Natural killer cell treated with Interleukin-12 subunit alpha and Interleukin-12 subunit beta and Interleukin-15 and Interleukin-18, amount 100 ng/mL, for 72 hours (primary cell): ENCODE results near the gene IRS1. TPM values are rescaled to one million over a fixed set of nuclear protein-coding genes. Genes with fewer than 3 reads are reported as not detected.
"Not testable (repeated sequence)": the region's sequence is repeated elsewhere in the genome, so short reads cannot be mapped to it uniquely, and the experiment has no call there.

Source experiments
- ATAC-seq, 2 donors: fragments of 150-1000 bp; cut with Tn5 transposase in 1 of 2; sonication (Bioruptor Pico), chemical (Tn5 transposase) in 1 of 2; 2 replicates each; pipeline ENCODE4 v1.10.0; 2021
- DNase-seq: peaks from one replicate; pipeline ENCODE4 v3.0.0; 2022; ENCODE audit warnings: low spot score
- H3K27ac Mint-ChIP-seq, 2 donors: 1 replicate in 1 of 2; 2 replicates in 1 of 2; pipeline ENCODE4 v1.8.0; 2022; ENCODE audit warnings: mixed read lengths in 2 of 2, mild to moderate bottlenecking in 1 of 2, moderate library complexity in 1 of 2
- H3K27me3 Mint-ChIP-seq, 2 donors: 1 replicate in 1 of 2; 2 replicates in 1 of 2; pipeline ENCODE4 v1.8.0; 2022; ENCODE audit warnings: mixed read lengths in 2 of 2
- H3K36me3 Mint-ChIP-seq: one replicate; pipeline ENCODE4 v1.8.0; 2022; ENCODE audit warnings: mixed read lengths
- H3K4me1 Mint-ChIP-seq, 2 donors: 1 replicate in 1 of 2; 2 replicates in 1 of 2; pipeline ENCODE4 v1.8.0; 2022; ENCODE audit warnings: low read depth in 2 of 2, mixed read lengths in 2 of 2, mild to moderate bottlenecking in 1 of 2
- H3K4me3 Mint-ChIP-seq: one replicate; pipeline ENCODE4 v1.8.0; 2022; ENCODE audit warnings: mixed read lengths
- H3K9me3 Mint-ChIP-seq: 2 replicates; pipeline ENCODE4 v1.8.0; 2022; ENCODE audit warnings: mixed read lengths
- total RNA-seq, 2 donors: library from RNA; stranded (reverse); gene quantifications; one replicate each; pipeline ENCODE4 v1.2.3, GENCODE V29; 2022

The IRS1 gene, protein sequence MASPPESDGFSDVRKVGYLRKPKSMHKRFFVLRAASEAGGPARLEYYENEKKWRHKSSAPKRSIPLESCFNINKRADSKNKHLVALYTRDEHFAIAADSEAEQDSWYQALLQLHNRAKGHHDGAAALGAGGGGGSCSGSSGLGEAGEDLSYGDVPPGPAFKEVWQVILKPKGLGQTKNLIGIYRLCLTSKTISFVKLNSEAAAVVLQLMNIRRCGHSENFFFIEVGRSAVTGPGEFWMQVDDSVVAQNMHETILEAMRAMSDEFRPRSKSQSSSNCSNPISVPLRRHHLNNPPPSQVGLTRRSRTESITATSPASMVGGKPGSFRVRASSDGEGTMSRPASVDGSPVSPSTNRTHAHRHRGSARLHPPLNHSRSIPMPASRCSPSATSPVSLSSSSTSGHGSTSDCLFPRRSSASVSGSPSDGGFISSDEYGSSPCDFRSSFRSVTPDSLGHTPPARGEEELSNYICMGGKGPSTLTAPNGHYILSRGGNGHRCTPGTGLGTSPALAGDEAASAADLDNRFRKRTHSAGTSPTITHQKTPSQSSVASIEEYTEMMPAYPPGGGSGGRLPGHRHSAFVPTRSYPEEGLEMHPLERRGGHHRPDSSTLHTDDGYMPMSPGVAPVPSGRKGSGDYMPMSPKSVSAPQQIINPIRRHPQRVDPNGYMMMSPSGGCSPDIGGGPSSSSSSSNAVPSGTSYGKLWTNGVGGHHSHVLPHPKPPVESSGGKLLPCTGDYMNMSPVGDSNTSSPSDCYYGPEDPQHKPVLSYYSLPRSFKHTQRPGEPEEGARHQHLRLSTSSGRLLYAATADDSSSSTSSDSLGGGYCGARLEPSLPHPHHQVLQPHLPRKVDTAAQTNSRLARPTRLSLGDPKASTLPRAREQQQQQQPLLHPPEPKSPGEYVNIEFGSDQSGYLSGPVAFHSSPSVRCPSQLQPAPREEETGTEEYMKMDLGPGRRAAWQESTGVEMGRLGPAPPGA (N-terminal part only)
- total RNA-seq: under 1 TPM; 0.21 to 0.39 TPM

DNA sequence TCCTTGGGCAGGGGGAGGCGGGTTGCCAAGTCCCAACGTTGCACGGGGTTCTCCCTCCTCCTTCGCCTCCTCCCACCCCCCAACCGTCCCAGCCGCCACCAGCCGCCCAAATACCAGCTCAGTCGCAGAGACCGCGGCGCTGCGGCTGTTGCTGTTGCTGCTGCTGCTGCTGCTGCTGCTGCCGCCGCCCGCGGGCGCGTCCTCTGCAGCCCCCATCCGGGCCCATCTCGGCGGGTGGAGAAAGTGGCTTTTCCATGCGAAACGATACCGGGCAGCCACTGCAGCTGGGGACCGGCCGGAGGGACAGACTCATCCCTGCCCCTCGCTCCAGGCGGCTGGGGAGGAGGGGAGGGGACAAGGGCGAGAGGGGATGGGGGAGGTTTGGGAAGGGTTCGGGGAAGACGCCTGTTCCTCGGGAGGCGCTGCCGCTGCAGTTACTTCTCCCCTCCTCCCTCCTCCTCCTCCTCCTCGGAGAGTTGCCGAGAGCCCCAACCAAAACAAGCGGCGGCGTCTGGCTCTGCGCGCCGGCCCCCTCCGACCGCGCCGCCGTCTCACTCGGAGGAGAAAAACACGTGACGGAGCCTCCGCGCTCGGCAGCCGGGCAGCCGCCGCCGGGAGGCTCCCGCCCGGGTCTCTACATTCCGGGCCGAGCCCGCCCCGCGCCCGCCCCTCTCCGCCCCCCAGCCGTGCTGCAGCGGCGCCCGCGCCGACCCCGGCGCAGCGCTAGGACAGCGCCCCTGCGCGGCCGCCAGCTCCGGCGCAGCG lies at the start of gene IRS1:
Gene IRS1 (minus strand): TSS at position 610 of the 765 bp plus-strand sequence. CDS start 1,082 bp downstream, outside the sequence.
- H3K4me1 Mint-ChIP-seq: peaks cover 11 to 12% of the 10 kb centered on the region in 2 donors
- H3K27ac Mint-ChIP-seq: no peak within 1 kb of the TSS
- peak; percentile 65 for DNase-seq
- peak; percentile 56 for ATAC-seq
- no peaks in the 10 kb centered on the region for H3K36me3 Mint-ChIP-seq
- H3K27me3 Mint-ChIP-seq: peaks cover 32 to 41% of the 10 kb centered on the region in 2 donors
- H3K9me3 Mint-ChIP-seq: no peaks in the 10 kb centered on the region
- peak within 1 kb of the TSS; percentile 65 for H3K4me3 Mint-ChIP-seq

DNA sequence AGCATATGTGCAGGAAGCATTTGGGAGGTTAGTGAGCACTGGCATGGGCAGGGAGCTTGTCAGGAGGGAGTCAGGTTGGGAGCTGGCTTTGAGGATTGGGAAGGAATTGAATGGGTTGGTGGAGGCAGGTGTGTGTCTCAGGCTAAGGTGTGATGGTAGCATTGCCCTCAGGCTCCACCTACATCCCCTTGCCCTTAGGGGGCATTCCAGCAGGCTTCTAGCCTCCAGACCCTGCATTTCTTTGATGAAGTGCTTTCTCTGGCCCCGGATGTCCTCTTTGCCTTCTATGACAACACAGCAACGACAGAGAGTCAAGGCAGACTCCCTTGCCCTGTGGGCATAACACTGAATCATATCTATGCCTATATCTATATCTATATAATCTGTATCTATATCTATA lies 49.7 kb upstream of the IRS1 start:
- DNase-seq: no peak
- ATAC-seq: no peak
- Mint-ChIP-seq H3K9me3 (no peaks in the 10 kb centered on the region), H3K4me1 (peaks cover 0 to 3% of the 10 kb centered on the region in 2 donors), H3K27me3 (no peaks in the 10 kb centered on the region), H3K27ac (no peak overlapping the region), H3K4me3 (no peak overlapping the region), H3K36me3 (no peaks in the 10 kb centered on the region)

DNA sequence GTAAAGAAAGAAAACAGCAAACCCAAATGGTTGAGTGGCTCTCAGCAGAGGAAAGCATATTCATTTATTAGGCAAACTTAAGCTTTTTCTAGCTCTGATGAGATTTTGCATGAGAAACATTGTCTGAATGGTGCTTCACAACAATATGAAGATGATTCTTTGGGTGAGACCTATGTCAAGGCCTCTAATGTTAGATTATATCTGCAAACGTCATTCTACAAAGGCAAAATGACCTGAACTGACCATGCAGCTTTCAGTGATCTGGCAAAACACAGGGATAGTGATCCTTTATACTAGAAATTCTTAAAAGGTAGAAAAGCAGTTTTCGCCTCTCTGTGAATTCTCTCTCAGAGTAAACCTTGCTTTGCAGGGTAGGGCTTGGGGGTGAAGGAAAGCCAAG lies 47.9 kb upstream of the IRS1 start:
- Mint-ChIP-seq H3K9me3 (no peaks in the 10 kb centered on the region), H3K27me3 (no peaks in the 10 kb centered on the region), H3K27ac (no peak overlapping the region), H3K4me1 (peaks cover 6 to 12% of the 10 kb centered on the region in 2 donors), H3K4me3 (no peak overlapping the region), H3K36me3 (peaks cover 11% of the 10 kb centered on the region)
- ATAC-seq (no peak), DNase-seq (no peak)

DNA sequence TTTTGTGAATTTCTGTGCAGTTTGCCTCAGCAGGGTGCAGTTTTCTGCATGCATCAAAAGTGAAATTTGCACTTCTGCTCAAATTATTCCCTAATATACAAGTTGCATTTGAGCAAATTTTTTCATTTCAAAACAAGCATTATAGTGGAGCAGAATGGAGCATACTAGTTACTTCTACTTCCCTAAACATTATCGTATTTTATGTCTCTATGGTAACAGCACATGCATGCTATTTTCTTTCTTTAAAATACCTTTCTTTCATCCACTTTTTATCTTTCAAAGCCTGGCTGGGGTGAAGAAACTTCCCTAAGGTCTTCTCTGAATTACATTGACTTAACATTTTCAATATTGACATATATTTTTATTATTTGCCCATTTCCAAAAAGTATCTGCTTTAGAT lies 47.5 kb upstream of the IRS1 start:
- Mint-ChIP-seq H3K27me3 (no peaks in the 10 kb centered on the region), H3K4me1 (peaks cover 6 to 16% of the 10 kb centered on the region in 2 donors)

DNA sequence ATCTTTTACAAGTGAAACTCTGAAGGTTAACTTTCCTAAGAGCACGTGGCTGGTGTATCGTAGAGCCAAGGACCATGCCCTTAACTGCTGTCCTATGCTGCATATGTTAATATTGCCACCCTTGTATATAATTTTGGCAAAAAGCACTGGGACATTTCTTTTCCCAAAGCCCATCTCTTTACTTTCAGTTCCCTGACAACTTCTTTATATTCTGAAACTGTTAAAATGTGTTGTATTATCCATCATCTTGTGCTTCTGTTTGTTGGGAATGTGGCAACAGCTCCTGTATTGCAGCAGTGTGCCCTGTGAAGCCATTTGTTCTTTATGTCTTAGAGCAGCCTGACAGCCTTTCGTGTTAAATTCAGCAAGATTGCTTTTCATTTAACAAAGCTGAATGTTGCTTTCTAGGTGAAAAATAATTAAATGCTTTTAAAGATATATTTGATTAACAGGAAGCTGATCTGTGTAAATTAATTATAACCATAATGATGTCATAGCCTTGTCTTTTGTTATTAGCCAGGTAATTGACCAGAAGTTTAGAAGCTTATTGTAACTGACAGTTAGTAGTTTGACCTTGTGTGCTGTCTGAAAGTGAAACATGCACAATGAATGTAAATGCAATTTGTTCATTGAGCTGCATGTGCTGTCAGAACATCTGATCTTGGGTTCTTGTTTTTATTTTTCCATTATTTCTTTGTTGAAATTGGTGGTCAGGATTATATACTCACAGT lies 45.9 kb upstream of the IRS1 start:
- H3K4me1 Mint-ChIP-seq: peaks cover 7 to 16% of the 10 kb centered on the region in 2 donors
- no peaks in the 10 kb centered on the region for H3K27me3 Mint-ChIP-seq
- H3K27ac Mint-ChIP-seq: no peak overlapping the region
- no peak overlapping the region for H3K4me3 Mint-ChIP-seq
- H3K9me3 Mint-ChIP-seq: no peaks in the 10 kb centered on the region
- H3K36me3 Mint-ChIP-seq: peaks cover 24% of the 10 kb centered on the region
- no peak for ATAC-seq
- DNase-seq: no peak

More for the DNA sequence above, 47.5 kb upstream of the IRS1 start:
- no peak for DNase-seq
- no peak overlapping the region for H3K27ac Mint-ChIP-seq
- ATAC-seq: no peak
- peaks cover 16% of the 10 kb centered on the region for H3K36me3 Mint-ChIP-seq
- H3K9me3 Mint-ChIP-seq: no peaks in the 10 kb centered on the region
- H3K4me3 Mint-ChIP-seq: no peak overlapping the region

DNA sequence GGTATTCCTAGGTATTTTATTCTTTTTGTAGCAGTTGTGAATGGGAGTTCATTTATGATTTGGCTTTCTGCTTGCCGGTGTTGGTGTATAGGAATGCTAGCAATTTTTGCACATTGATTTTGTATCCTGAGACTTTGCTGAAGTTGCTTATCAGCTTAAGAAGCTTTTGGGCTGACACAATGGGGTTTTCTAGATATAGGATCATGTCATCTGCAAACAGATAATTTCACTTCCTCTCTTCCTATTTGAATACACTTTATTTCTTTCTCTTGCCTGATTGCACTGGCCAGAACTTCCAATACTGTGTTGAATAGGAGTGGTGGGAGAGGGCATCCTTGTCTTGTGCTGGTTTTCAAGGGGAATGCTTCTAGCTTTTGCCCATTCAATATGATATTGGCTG lies 43.4 kb upstream of the IRS1 start:
- not testable (repeated sequence) for ATAC-seq, DNase-seq, H3K9me3 Mint-ChIP-seq, H3K27ac Mint-ChIP-seq, H3K4me3 Mint-ChIP-seq, H3K27me3 Mint-ChIP-seq
- H3K36me3 Mint-ChIP-seq: peaks cover 30% of the 10 kb centered on the region
- H3K4me1 Mint-ChIP-seq: peaks cover 15 to 28% of the 10 kb centered on the region in 2 donors

DNA sequence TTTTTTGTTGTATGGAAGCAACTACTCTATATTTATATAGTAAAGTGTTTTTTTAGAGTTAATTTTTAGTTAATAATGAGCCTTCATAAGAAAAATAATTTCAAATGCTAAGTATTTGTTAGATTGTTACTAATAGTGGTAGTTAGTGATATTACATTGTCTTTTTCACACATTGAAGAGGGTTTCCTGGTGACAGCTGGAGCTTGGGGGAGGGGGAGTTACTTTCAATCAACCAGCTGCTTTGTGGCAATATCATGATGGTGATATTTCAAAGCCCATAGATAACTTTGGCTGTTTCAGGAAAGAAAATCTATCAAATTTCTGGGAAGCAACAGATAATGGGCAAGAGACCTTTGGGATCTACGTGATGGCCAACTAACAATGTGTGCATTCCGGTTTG lies 40.3 kb upstream of the IRS1 start:
- ATAC-seq (no peak), DNase-seq (no peak)
- Mint-ChIP-seq H3K36me3 (peaks cover 30% of the 10 kb centered on the region), H3K4me1 (peaks cover 30 to 46% of the 10 kb centered on the region in 2 donors), H3K9me3 (no peaks in the 10 kb centered on the region), H3K27ac (peak overlapping the region in 1 of 2 donors; percentile 29), H3K4me3 (peak overlapping the region; percentile 34), H3K27me3 (no peaks in the 10 kb centered on the region)

DNA sequence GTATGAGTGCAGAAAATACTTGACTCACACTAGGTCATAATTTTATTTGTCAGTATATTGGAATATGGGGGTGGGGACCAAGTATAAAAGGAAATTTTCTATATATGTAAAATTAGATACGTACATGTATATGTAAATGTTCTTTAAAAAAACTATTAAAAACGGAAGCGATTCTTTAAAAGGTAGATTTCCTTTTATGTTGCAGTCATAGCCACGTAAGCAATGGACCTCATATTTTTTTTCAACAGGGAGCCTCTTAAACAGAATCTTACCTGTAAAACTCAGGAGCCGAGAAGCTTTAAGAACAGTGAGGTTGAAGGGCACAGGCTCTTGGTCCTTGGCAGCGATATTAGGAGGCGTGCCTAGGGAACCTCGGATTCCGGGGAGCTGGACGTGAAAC lies 39.5 kb upstream of the IRS1 start:
- no peak for DNase-seq

DNA sequence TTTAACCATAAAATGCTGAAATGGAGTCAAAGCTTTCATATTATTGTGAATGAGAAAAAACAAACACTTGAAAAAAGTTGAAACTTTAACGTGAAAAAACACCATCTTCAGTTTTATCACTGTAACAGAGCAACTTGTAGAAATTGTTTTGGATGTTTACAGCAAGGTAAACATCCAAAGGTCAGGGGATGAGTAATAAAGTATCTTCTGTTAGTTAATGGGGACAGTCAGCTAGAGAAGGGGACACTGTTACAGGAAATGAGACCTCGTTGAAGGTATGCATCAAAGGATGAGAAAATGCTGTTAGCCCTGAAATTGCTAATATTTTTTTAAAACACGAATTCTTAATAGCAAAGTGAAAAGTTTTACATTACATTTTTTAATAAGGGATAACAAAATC lies 39.1 kb upstream of the IRS1 start:
- Mint-ChIP-seq H3K36me3 (peaks cover 28% of the 10 kb centered on the region), H3K4me1 (peaks cover 30 to 46% of the 10 kb centered on the region in 2 donors)

More for the DNA sequence above, 39.5 kb upstream of the IRS1 start:
- peaks cover 30 to 46% of the 10 kb centered on the region in 2 donors for H3K4me1 Mint-ChIP-seq
- H3K36me3 Mint-ChIP-seq: peaks cover 30% of the 10 kb centered on the region
- H3K27ac Mint-ChIP-seq: peak overlapping the region; percentile 97
- peak overlapping the region; percentile 37 for H3K4me3 Mint-ChIP-seq
- H3K27me3 Mint-ChIP-seq: no peaks in the 10 kb centered on the region
- no peaks in the 10 kb centered on the region for H3K9me3 Mint-ChIP-seq
- ATAC-seq: no peak

DNA sequence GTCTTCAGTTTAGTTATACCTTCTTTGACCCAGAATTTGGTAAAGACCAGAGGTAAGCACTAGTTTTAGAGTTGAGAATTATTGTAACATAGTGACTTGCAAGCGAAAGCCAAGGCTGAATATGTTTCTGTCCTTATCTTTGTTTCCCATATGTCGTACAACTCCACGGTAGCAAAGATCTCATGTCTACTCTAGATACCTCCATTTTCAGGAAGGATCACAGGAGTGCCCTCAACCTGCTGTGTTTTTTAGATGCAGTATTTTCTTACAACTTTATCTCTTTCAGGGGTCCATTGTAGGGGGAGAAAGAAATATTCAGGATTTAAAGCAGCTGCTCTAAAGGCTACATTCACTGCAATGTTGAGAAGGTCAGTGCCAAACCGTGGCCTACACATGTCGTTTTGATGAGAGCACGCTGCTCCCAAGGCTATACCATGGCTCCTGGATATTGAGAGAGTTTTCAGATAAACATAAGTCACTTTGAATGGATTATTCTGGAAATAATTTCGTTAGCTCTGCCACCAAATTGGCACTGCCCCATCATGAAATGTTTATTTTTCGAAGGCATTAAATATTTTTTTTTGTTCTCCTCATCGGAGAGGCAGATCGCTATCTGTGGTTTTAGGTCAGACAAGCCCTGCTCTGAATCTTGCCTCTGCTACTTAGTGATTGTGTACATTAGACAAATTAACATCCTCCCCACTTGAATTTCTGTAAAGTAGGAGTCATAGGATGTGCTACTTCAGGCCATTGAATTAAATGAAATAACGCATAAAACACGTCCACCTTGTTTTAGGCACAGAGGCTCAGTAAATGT lies 38.4 kb upstream of the IRS1 start:
- no peaks in the 10 kb centered on the region for H3K9me3 Mint-ChIP-seq

More for the DNA sequence above, 39.1 kb upstream of the IRS1 start:
- DNase-seq (no peak), ATAC-seq (no peak)
- H3K9me3 Mint-ChIP-seq: no peaks in the 10 kb centered on the region
- H3K4me3 Mint-ChIP-seq: peak overlapping the region; percentile 37
- H3K27ac Mint-ChIP-seq: peak overlapping the region; percentile 97
- no peaks in the 10 kb centered on the region for H3K27me3 Mint-ChIP-seq

DNA sequence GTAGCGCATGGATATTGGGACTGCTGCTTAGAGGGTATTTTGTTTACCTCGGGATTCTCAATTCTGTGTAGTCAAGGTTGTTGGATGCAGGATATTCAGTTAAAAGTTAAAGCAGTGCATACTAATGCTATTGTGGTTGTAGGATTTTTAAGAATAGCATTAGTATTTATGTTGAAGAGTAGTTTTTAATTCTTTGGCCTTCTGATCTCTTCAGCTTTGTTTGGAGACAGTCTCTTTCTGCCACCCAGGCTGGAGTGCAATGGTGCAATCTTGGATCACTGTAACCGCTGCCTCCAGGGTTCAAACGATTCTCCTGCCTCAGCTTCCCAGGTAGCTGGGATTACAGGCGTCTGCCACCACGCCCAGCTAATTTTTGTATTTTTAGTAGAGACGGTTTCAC lies 37.7 kb upstream of the IRS1 start:
- no peak for DNase-seq
- Mint-ChIP-seq H3K9me3 (no peaks in the 10 kb centered on the region), H3K4me3 (peak overlapping the region; percentile 89), H3K4me1 (peaks cover 27 to 32% of the 10 kb centered on the region in 2 donors), H3K36me3 (peaks cover 17% of the 10 kb centered on the region), H3K27ac (peak overlapping the region; percentile 97), H3K27me3 (no peaks in the 10 kb centered on the region)
- ATAC-seq: no peak

More for the DNA sequence above, 38.4 kb upstream of the IRS1 start:
- Mint-ChIP-seq H3K27me3 (no peaks in the 10 kb centered on the region), H3K4me1 (peaks cover 27 to 38% of the 10 kb centered on the region in 2 donors), H3K4me3 (peak overlapping the region; percentile 89), H3K27ac (peak overlapping the region; percentile 97), H3K36me3 (peaks cover 22% of the 10 kb centered on the region)
- DNase-seq (no peak), ATAC-seq (no peak)

DNA sequence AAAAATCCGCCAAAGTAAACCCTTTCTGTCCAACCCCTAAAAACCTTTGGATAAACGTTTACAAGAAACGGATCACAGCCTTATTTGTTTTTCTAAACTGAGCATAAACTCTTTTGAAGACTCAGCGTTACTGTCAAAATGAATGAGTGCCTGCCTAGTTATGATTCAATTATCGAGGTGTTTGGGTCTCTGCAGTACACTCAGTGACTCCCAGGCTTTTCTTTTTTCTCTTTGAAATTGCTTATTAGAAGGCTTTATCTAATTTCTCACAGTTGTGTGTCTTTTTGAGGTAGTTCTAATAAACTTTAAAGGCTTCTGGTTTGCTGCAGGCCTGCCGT lies 36.9 kb upstream of the IRS1 start:
- Mint-ChIP-seq H3K27ac (peak overlapping the region; percentile 97), H3K4me1 (peaks cover 27 to 30% of the 10 kb centered on the region in 2 donors), H3K27me3 (no peaks in the 10 kb centered on the region), H3K36me3 (peaks cover 9% of the 10 kb centered on the region), H3K9me3 (no peaks in the 10 kb centered on the region), H3K4me3 (peak overlapping the region; percentile 89)
- DNase-seq (no peak), ATAC-seq (peak in 1 of 2 donors; percentile 28)
